Ovary (tissue), 9 donors: ENCODE results near the gene RPL15. TPM values are rescaled to one million over a fixed set of nuclear protein-coding genes. Genes with fewer than 3 reads are reported as not detected.

ENCODE experiments used
- DNase-seq, 5 donors: peaks; one replicate each; pipeline ENCODE4 v3.0.0-alpha.2; 2019 to 2020
- H3K27ac ChIP-seq, 2 donors: fragments of 200-600 bp; one replicate each; pipeline versions ENCODE4 v1.5.1 to v1.8.0; 2019 to 2022
- H3K27me3 ChIP-seq: fragments of 200-600 bp; one replicate; pipeline ENCODE4 v1.8.0; 2022
- H3K36me3 ChIP-seq: fragments of 200-600 bp; sonication (generic); one replicate; pipeline ENCODE4 v1.5.1; 2019
- H3K4me1 ChIP-seq: one replicate; pipeline ENCODE4 v1.8.1; 2013; ENCODE audit warnings: mild to moderate bottlenecking, moderate library complexity; ENCODE audit not compliant: insufficient read depth
- H3K4me3 ChIP-seq: fragments of 200-600 bp; sonication (generic); one replicate; pipeline ENCODE4 v1.5.1; 2017
- H3K9me3 ChIP-seq, 2 donors: fragments of 200-600 bp in 1 of 2; sonication (generic) in 1 of 2; one replicate each; pipeline versions ENCODE4 v1.5.1 to v1.8.1; 2013 to 2019; ENCODE audit warnings: mild to moderate bottlenecking in 1 of 2, moderate library complexity in 1 of 2
- EP300 ChIP-seq: sonication (generic); formaldehyde crosslinking; IDR thresholded peaks from one replicate; pipeline ENCODE4 v1.6.1; 2017; ENCODE audit warnings: antibody characterized with exemption
- POLR2A ChIP-seq: fragments of 450-650 bp; IDR thresholded peaks from one replicate; pipeline ENCODE4 v1.6.1; 2017; ENCODE audit warnings: antibody characterized with exemption, mild to moderate bottlenecking, moderate library complexity
- WGBS, 3 donors: extraction: QIAGEN DNeasy Blood & Tissue Kit in 1 of 3; methylation state at CpG; one replicate each; pipeline versions ENCODE4 v1.1.5 to v1.1.7; 2013 to 2017; 5-methylcytosine and 5-hydroxymethylcytosine counted together
- intact Hi-C, 4 donors: fragments of 100-400 bp; cut with DNase I; formaldehyde crosslinking; loops; one replicate each; pipeline versions ENCODE4 v1.11.0 to v1.15.1; 2022 to 2023
- polyA plus RNA-seq, 2 donors: library from polyadenylated mRNA; stranded (reverse); fragments of 200-250 nt in 1 of 2; fragments of 350-450 nt in 1 of 2; fragmentation: Illumina TruSeq in 1 of 2; extraction: RNeasy Lipid Tissue Mini Kit (QIAGEN cat#74804) in 1 of 2; gene quantifications; one replicate each; pipeline ENCODE4 v1.2.3, GENCODE V29; 2013 to 2014
- total RNA-seq, 7 donors: library from RNA; depleted of rRNA in 2 of 7; stranded (reverse); fragments of >200 nt in 2 of 7; fragmentation: NEBNext Ultra II Directional in 3 of 7; extraction: Animal tissue kit (Norgen Biotek cat#: 25700) in 3 of 7; gene quantifications; one replicate each; pipeline versions ENCODE4 v1.1.0 to v1.2.4, GENCODE V29; 2016 to 2023
- TF ChIP-seq, protein P1 (sequence below), 3 donors: fragments of 450-650 bp in 2 of 3; fragments of 200-600 bp in 1 of 3; IDR thresholded peaks; one replicate each; pipeline versions ENCODE4 v1.5.1 to v1.8.0; 2016 to 2022; ENCODE audit warnings: antibody characterized with exemption in 3 of 3, mild to moderate bottlenecking in 1 of 3
- donor health status: DM: no; HTN: no; CAD: no; lungs with moderate emphysema.
- donor health status: DM: no; HTN: no; CAD: no.
- donor health status: Bipolar disorder and iron deficiency.
- donor health status: DM: yes; HTN: yes; CAD: no.
- donor health status: DM: no; HTN: no; CAD: no.
- donor health status: DM: yes; HTN: yes; CAD: no.

The RPL15 gene
- total and polyA plus RNA-seq, 9 donors, result 3,013 to 6,966 (median 4,015) TPM

DNA sequence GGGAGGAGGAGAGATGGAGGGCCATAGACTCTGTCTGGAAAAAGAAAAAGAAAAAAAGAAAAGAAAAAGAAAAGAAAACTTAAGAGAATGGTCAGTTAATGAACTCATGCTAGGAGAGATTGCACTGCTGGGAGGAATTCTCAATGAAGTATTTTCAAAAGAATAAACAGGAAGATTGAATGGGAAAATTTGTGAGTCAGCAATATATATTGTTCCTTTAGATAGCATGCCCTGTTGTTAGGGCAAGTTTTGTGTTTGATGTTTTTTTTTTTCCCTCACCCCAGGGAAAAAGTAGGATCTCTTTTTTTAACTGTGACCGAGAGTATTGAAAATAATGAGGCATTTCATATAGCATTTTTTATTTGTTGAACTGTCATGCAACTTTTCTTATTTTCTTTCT, 20.4 kb downstream of the RPL15 start:
- H3K4me1 ChIP-seq, result no peaks in the 10 kb centered on the region
- no peak for DNase-seq
- intact Hi-C loops, result no loop called here
- no peak overlapping the region for H3K27ac ChIP-seq
- no peaks in the 10 kb centered on the region for H3K36me3 ChIP-seq
- H3K9me3 ChIP-seq, result no peaks in the 10 kb centered on the region
- 86 to 88% (median 88%) methylated on average over 1 of the region's 1 CpG for WGBS, 3 donors
- H3K27me3 ChIP-seq, result no peaks in the 10 kb centered on the region
- no peak for TF ChIP-seq POLR2A
- TF ChIP-seq, protein P1, sequence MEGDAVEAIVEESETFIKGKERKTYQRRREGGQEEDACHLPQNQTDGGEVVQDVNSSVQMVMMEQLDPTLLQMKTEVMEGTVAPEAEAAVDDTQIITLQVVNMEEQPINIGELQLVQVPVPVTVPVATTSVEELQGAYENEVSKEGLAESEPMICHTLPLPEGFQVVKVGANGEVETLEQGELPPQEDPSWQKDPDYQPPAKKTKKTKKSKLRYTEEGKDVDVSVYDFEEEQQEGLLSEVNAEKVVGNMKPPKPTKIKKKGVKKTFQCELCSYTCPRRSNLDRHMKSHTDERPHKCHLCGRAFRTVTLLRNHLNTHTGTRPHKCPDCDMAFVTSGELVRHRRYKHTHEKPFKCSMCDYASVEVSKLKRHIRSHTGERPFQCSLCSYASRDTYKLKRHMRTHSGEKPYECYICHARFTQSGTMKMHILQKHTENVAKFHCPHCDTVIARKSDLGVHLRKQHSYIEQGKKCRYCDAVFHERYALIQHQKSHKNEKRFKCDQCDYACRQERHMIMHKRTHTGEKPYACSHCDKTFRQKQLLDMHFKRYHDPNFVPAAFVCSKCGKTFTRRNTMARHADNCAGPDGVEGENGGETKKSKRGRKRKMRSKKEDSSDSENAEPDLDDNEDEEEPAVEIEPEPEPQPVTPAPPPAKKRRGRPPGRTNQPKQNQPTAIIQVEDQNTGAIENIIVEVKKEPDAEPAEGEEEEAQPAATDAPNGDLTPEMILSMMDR (IDR thresholded peaks at IDR 0.05), result no peak
- TF ChIP-seq EP300, result no peak
- H3K4me3 ChIP-seq, result no peak overlapping the region

- intact Hi-C loops, result no loop called here
- Histone ChIP-seq H3K4me1 (no peaks in the 10 kb centered on the region), H3K4me3 (no peak overlapping the region), H3K27ac (no peak overlapping the region), H3K36me3 (no peaks in the 10 kb centered on the region), H3K9me3 (no peaks in the 10 kb centered on the region), H3K27me3 (no peaks in the 10 kb centered on the region)
- TF ChIP-seq EP300 (no peak), POLR2A (no peak)
- TF ChIP-seq, protein P1 (IDR thresholded peaks at IDR 0.05), result no peak
- DNase-seq, result no peak
Measured at GRCh38 chr3:23938688-23939087, 21.8 kb downstream of the RPL15 start.

GRCh38 chr3:23940775-23941174, 23.8 kb downstream of the RPL15 start:
- intact Hi-C loops, result no loop called here
- H3K27me3 ChIP-seq, result no peaks in the 10 kb centered on the region
- H3K9me3 ChIP-seq, result no peaks in the 10 kb centered on the region
- H3K4me3 ChIP-seq, result no peak overlapping the region
- DNase-seq, result no peak
- peaks cover 1% of the 10 kb centered on the region for H3K4me1 ChIP-seq
- no peaks in the 10 kb centered on the region for H3K36me3 ChIP-seq
- WGBS, 3 donors, result 74 to 84% (median 80%) methylated on average over 5 of the region's 5 CpGs
- no peak overlapping the region for H3K27ac ChIP-seq
- TF ChIP-seq EP300, result no peak

DNA sequence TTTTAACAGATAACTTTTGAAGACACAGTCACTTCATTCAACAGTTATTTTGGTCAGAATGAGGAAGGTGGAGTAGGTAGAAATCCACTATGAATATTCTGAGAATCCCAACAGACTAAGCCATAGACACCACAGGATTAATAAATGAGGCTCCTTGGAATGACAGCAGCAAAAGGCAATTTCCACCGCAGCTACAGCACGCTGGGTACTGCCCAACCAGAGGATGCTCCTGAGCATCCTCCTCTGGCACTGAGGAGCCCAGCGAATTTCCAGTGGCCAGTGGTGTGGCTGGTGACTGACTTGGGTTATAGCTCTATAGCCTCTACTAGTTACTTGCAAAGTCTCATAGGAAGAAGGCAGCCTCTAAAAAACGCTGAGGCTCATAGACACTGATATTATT, 24.5 kb downstream of the RPL15 start:
- TF ChIP-seq, protein P1 (IDR thresholded peaks at IDR 0.05), result no peak
- TF ChIP-seq EP300, result no peak
- no peak for TF ChIP-seq POLR2A
- no peak for DNase-seq
- WGBS, 3 donors, result 84 to 89% (median 85%) methylated on average over 4 of the region's 4 CpGs
- Histone ChIP-seq H3K27me3 (no peaks in the 10 kb centered on the region), H3K27ac (no peak overlapping the region), H3K9me3 (no peaks in the 10 kb centered on the region), H3K36me3 (no peaks in the 10 kb centered on the region), H3K4me1 (peaks cover 1% of the 10 kb centered on the region), H3K4me3 (no peak overlapping the region)
- intact Hi-C loops, result no loop called here

DNA sequence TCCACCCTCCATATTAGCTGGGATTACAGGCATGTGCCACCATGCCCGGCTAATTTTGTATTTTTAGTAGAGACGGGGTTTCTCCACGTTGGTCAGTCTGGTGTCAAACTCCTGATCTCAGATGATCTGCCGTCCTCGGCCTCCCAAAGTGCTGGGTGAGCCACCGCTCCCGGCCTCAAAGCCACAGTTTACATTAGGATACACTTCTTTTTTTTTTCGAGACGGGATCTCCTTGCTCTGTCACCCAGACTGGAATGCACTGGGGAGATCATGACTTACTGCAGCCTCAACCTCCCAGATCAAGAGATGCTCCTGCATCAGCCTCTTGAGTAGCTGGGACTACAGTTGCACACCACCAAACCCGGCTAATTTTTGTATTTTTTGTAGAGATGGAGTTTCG, 25.6 kb downstream of the RPL15 start:
- TF ChIP-seq POLR2A, result no peak
- TF ChIP-seq, protein P1 (IDR thresholded peaks at IDR 0.05), result no peak
- TF ChIP-seq EP300, result no peak

More for the DNA sequence above, 25.6 kb downstream of the RPL15 start:
- intact Hi-C loops, result no loop called here
- H3K4me1 ChIP-seq, result peaks cover 1% of the 10 kb centered on the region
- no peak overlapping the region for H3K4me3 ChIP-seq
- 90 to 94% (median 90%) methylated on average over 11 of the region's 11 CpGs for WGBS, 3 donors
- no peaks in the 10 kb centered on the region for H3K9me3 ChIP-seq
- H3K36me3 ChIP-seq, result no peaks in the 10 kb centered on the region
- H3K27ac ChIP-seq, result no peak overlapping the region
- no peaks in the 10 kb centered on the region for H3K27me3 ChIP-seq
- DNase-seq, result no peak
